Measurements from ENCODE around the gene MECR.

The MECR gene

DNA sequence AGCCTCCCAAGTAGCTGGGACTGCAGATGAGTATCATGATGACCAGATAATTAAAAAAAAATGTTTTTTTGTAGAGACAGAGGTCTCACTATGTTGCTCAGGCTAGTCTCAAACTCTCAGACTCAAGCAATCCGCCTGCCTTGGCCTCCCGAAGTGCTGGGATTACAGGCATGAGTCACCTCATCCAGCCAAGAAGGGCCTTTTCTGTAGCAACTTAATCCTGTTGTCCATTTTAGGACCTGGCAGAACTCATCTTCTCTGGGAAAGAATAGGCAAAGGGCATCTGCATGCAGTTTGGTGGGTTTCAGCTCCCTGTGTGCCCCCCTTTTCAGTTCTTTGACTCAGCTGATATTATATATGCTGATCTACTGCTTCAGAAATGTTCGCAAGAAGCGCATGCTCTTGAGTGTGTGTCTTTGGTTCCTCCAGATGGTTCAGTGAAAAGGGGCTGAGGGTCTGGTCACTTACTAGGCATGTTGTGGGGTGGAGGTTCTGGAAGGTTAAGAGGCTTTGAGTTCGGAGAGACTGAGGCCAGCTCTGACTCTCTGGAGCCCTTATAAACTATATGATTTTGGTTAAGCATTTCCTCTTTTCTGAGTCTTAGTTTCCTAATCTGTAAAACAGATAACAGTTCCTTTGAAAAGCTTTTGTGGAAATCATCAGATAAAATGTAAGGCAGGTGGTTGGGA, 29.7 kb downstream of the MECR start:
- no peak overlapping the region for H3K27ac ChIP-seq
- no peak for TF ChIP-seq ZFX (IDR thresholded peaks at IDR 0.05)
- TF ChIP-seq, protein P1, sequence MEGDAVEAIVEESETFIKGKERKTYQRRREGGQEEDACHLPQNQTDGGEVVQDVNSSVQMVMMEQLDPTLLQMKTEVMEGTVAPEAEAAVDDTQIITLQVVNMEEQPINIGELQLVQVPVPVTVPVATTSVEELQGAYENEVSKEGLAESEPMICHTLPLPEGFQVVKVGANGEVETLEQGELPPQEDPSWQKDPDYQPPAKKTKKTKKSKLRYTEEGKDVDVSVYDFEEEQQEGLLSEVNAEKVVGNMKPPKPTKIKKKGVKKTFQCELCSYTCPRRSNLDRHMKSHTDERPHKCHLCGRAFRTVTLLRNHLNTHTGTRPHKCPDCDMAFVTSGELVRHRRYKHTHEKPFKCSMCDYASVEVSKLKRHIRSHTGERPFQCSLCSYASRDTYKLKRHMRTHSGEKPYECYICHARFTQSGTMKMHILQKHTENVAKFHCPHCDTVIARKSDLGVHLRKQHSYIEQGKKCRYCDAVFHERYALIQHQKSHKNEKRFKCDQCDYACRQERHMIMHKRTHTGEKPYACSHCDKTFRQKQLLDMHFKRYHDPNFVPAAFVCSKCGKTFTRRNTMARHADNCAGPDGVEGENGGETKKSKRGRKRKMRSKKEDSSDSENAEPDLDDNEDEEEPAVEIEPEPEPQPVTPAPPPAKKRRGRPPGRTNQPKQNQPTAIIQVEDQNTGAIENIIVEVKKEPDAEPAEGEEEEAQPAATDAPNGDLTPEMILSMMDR (conservative IDR thresholded peaks at IDR 0.05), result no peak

DNA sequence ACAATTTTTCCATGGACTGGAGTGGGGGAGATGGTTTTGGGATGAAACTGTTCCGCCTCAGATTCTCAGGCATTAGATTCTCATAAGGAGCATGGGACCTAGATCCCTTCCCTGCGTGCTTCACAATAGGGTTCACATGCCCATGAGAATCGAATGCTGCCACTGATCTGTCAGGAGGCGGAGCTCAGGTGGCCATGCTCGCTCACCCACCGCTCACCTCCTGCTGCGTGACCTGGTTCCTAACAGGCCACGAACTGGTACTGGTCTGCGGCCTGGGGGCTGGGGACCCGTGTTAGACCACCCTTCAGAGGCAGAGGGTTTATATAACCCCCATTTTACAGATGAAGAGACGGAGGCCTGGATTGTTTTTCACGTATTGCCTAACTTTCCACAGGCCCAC, 32.7 kb downstream of the MECR start:
- no peak for TF ChIP-seq ZFX (IDR thresholded peaks at IDR 0.05)
- TF ChIP-seq, protein P1 (conservative IDR thresholded peaks at IDR 0.05), result no peak

DNA sequence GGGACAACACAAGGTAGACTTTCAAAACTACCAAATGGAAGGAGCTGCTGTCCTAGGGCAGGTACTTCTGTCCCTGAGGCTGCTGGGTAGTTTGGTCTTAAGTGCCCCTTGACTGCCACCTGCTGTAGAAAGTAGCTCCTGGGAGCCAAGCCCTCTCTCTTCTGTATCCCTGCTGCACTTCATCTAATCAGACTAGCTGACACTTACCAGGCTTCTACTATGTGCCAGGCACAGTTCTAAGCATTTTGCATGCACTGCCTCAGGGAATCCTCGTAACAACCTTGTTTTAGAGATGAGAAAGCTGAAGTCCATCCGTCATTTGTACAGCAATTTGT, 33.2 kb downstream of the MECR start:
- no peak overlapping the region for H3K27ac ChIP-seq
- TF ChIP-seq, protein P1 (conservative IDR thresholded peaks at IDR 0.05), result no peak; the same call in 1 of the 2 replicates

More for the DNA sequence above, 32.7 kb downstream of the MECR start:
- H3K27ac ChIP-seq, result no peak overlapping the region

DNA sequence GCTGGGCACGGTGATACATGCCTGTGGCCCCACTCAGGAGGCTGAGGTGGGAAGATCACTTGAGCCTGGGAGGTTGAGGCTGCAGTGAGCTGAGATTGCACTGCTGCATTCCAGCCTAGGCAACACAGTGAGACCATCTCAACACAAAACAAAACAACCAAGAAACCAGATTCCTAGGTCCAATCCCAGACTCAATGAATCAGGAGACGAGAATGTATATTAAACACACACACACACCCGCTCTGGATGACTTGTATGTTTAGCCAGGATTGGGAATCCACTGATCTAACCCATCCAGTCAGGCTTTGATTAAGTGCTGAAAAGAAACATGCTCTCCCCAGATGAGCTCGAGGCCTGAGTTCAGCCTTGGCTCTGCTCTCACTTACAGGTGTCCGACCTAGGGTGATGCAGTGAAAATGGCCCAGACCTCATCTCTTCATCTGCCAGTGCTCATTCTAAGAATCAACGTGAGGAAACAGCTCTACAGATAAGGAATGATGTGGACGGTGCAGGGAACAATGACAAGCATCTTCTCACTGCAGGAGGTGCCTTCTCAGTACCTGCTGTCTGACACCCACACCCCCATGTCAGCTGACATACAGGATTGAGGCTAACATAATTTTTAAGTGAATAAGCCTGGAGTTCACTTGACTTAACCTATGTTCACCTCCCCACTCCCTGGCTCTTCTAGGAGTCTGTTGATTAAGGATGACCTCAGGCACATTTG, 33.7 kb downstream of the MECR start:
- no peak overlapping the region for H3K27ac ChIP-seq
- no peak for TF ChIP-seq ZFX (IDR thresholded peaks at IDR 0.05)
- TF ChIP-seq, protein P1 (conservative IDR thresholded peaks at IDR 0.05), result no peak

DNA sequence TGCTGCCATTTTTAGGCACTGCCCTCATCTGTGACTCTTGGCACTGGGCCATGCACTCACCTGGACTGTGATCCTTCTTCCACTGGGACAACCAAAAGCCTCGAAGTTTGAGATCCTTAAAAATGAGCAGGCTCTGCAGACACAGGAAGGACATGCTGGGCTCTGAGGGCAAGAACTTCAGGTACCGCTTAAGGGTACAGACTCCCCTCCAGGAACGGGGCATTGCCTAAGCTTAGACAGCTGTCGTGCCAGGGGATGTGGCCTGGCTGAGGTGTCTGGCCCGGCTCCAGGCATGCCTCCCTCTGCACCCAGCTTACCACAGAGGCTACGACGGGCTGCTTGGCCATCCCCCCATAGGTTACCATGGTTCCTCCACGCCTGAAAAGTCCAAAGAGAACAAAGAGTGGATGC, 34.8 kb downstream of the MECR start:
- TF ChIP-seq, protein P1 (conservative IDR thresholded peaks at IDR 0.05), result no peak
- no peak for TF ChIP-seq ZFX (IDR thresholded peaks at IDR 0.05)
- H3K27ac ChIP-seq, result no peak overlapping the region

DNA sequence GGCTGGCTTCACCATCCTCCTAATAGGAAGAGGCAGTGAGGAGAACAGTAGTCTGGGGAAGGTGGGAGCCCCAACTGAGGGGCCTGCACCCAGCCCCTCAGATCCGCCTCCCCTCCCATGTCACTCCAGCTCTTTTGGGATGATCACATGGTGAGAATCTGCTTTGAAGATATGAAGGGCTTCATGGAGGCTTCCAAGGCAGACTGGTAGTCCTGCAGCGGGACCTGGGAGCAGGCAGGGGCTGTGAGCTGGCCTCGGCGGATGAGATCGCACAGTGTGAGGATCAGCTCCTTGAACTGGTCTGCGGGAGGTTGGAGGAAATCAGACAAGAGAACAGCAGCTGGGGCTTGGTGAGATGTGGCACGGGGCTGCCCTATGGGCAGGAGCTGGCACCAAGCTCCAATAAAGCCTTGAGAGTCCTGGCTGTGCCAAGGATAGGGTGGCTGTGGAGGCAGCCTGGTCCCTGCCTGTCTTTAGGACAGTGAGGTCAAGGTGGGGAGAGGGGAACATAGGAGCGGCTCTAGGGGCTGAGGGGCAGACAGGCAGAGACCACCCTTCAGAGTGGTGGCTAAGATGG, 36.8 kb downstream of the MECR start:
- H3K27ac ChIP-seq, result no peak overlapping the region
- TF ChIP-seq, protein P1 (conservative IDR thresholded peaks at IDR 0.05), result no peak
- TF ChIP-seq ZFX (IDR thresholded peaks at IDR 0.05), result no peak

DNA sequence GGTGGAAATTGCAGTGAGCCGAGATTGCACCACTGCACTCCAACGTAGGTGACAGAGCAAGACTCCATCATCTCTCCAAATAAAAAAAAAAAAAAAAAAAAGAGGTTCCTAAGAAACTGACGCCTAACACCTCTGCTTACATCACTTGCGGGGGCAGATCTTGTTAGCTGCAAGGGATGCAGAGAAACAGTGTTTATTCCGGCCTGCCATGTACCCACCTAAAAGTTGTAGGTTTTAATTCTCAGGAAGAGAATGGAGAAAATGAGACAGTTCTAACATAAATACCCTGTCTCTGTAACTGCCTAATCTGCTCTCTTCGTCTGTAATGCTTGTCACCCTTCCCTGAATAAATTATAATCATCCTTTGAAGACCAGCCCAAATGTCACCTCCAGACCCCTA, 40.0 kb downstream of the MECR start:
- TF ChIP-seq, protein P1 (conservative IDR thresholded peaks at IDR 0.05), result no peak
- TF ChIP-seq ZFX (IDR thresholded peaks at IDR 0.05), result no peak
- H3K27ac ChIP-seq, result no peak overlapping the region

All from C4-2B (cell line).